GM18951 (cell line): Measurements from ENCODE around the gene CCDC88B.

Experiments
- POLR2A ChIP-seq: IDR thresholded peaks from 4 replicates; pipeline ENCODE4 v1.6.1; 2011; ENCODE audit warnings: mild to moderate bottlenecking; ENCODE audit not compliant: insufficient read length, insufficient read depth; ENCODE audit errors: extremely low read depth
- in situ Hi-C: fragments of 300-500 bp; cut with MboI; formaldehyde crosslinking; loops from one replicate; pipeline ENCODE4 v1.12.0; 2022; ENCODE audit warnings: low sequenced_read_pairs, mixed read lengths, inconsistent platforms; ENCODE audit not compliant: unreplicated experiment

The CCDC88B gene

GRCh38 chr11:64361659-64362058, 21.7 kb downstream of the CCDC88B start:
- in situ Hi-C loops, result no loop called here
- TF ChIP-seq POLR2A, result no peak

- in situ Hi-C loops, result no loop called here
- no peak for TF ChIP-seq POLR2A
These were observed 22.3 kb downstream of the CCDC88B start for GRCh38 chr11:64362339-64362738.

GRCh38 chr11:64364435-64364834, 24.4 kb downstream of the CCDC88B start:
- in situ Hi-C loops, result no loop called here
- TF ChIP-seq POLR2A, result no peak

- in situ Hi-C loops, result no loop called here
- no peak for TF ChIP-seq POLR2A
These were observed 24.9 kb downstream of the CCDC88B start for GRCh38 chr11:64364911-64365310.

GRCh38 chr11:64366751-64367150, 26.7 kb downstream of the CCDC88B start:
- no peak for TF ChIP-seq POLR2A
- in situ Hi-C loops, result no loop called here

GRCh38 chr11:64367931-64368672, 28.1 kb downstream of the CCDC88B start:
- TF ChIP-seq POLR2A, result no peak
- in situ Hi-C loops, result no loop called here

- in situ Hi-C loops, result no loop called here
- TF ChIP-seq POLR2A, result no peak
These were observed 28.7 kb downstream of the CCDC88B start for GRCh38 chr11:64368673-64369074.

- in situ Hi-C loops, result no loop called here
- no peak for TF ChIP-seq POLR2A
These were observed 29.7 kb downstream of the CCDC88B start for GRCh38 chr11:64369440-64370421.

GRCh38 chr11:64371201-64371600, 31.2 kb downstream of the CCDC88B start:
- TF ChIP-seq POLR2A, result no peak
- in situ Hi-C loops, result no loop called here

GRCh38 chr11:64372021-64372420, 32.0 kb downstream of the CCDC88B start:
- in situ Hi-C loops, result no loop called here
- TF ChIP-seq POLR2A, result no peak

GRCh38 chr11:64372802-64373597, 33.0 kb downstream of the CCDC88B start:
- in situ Hi-C loops, result no loop called here

GRCh38 chr11:64373598-64373974, 33.6 kb downstream of the CCDC88B start:
- in situ Hi-C loops, result no loop called here
- TF ChIP-seq POLR2A, result no peak

More at GRCh38 chr11:64372802-64373597, 33.0 kb downstream of the CCDC88B start:
- no peak for TF ChIP-seq POLR2A

GRCh38 chr11:64376071-64376470, 36.1 kb downstream of the CCDC88B start:
- in situ Hi-C loops, result no loop called here

More at GRCh38 chr11:64376071-64376470, 36.1 kb downstream of the CCDC88B start:
- TF ChIP-seq POLR2A, result no peak
